GM13977 (cell line): ENCODE data around the gene CDC45.

Source experiments
- DNase-seq: peaks from one replicate; pipeline ENCODE4 v3.0.0; 2012; ENCODE audit warnings: low spot score
- CTCF ChIP-seq: IDR thresholded peaks from 2 replicates; pipeline ENCODE4 v1.5.1; 2012; ENCODE audit warnings: mild to moderate bottlenecking, control low read depth; ENCODE audit not compliant: insufficient read depth; ENCODE audit errors: extremely low read depth, missing control alignments
- in situ Hi-C: fragments of 300-500 bp; cut with MboI; formaldehyde crosslinking; loops from one replicate; pipeline ENCODE4 v1.12.0; 2022; ENCODE audit warnings: low sequenced_read_pairs, low pct_unique_long_range_greater_than_20kb, mixed read lengths, inconsistent platforms; ENCODE audit not compliant: unreplicated experiment

The CDC45 gene

GRCh38 chr22:19517919-19518611 lies 38.3 kb downstream of the CDC45 start:
- no peak for TF ChIP-seq CTCF
- no peak for DNase-seq

GRCh38 chr22:19518635-19519034 lies 38.9 kb downstream of the CDC45 start:
- in situ Hi-C loops: no loop called here
- no peak for DNase-seq
- no peak for TF ChIP-seq CTCF

More at GRCh38 chr22:19517919-19518611, 38.3 kb downstream of the CDC45 start:
- in situ Hi-C loops: no loop called here

GRCh38 chr22:19519041-19519926 lies 39.6 kb downstream of the CDC45 start:
- DNase-seq: no peak
- TF ChIP-seq CTCF: no peak
- in situ Hi-C loops: no loop called here

GRCh38 chr22:19520007-19520406 lies 40.3 kb downstream of the CDC45 start:
- no peak for DNase-seq
- no peak for TF ChIP-seq CTCF
- in situ Hi-C loops: no loop called here

GRCh38 chr22:19520566-19521305 lies 41.0 kb downstream of the CDC45 start:
- no peak for TF ChIP-seq CTCF
- no peak for DNase-seq
- in situ Hi-C loops: no loop called here

GRCh38 chr22:19522190-19522880 lies 42.6 kb downstream of the CDC45 start:
- no peak for TF ChIP-seq CTCF
- DNase-seq: no peak
- in situ Hi-C loops: no loop called here
